ENCODE results near the gene RYK.

DNA sequence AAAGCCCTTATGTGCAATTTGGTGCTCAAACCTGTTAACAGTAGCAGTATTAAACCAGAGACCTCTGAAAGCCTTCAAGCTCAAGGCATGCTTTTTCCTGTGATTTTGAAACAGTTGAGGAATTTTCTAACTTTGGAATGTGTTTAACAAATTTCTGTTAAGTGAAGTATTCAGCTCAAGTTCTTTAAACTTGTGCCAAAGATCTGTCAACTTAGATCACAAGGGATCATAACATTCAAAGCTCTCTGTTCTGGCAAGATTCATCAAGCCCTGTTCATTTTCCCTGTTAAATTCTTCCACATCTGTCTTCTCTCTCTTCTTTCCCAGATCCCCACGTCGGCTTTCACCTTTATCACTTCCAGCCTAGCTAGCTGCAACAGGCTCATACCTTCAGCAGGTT, 28.8 kb upstream of the RYK start:
- TF ChIP-seq, protein P1, sequence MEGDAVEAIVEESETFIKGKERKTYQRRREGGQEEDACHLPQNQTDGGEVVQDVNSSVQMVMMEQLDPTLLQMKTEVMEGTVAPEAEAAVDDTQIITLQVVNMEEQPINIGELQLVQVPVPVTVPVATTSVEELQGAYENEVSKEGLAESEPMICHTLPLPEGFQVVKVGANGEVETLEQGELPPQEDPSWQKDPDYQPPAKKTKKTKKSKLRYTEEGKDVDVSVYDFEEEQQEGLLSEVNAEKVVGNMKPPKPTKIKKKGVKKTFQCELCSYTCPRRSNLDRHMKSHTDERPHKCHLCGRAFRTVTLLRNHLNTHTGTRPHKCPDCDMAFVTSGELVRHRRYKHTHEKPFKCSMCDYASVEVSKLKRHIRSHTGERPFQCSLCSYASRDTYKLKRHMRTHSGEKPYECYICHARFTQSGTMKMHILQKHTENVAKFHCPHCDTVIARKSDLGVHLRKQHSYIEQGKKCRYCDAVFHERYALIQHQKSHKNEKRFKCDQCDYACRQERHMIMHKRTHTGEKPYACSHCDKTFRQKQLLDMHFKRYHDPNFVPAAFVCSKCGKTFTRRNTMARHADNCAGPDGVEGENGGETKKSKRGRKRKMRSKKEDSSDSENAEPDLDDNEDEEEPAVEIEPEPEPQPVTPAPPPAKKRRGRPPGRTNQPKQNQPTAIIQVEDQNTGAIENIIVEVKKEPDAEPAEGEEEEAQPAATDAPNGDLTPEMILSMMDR (IDR thresholded peaks at IDR 0.05; ENCODE audit: low read depth, low read length, poor library complexity, severe bottlenecking), result no peak
- TF ChIP-seq EZH2phosphoT487 (IDR thresholded peaks at IDR 0.05; ENCODE audit: borderline replicate concordance, low read length), result no peak
